Stimulated activated CD8-positive, alpha-beta memory T cell treated with anti-CD3 and anti-CD28 coated beads, Interleukin-2, amount 100 ng/mL, for 48 hours (primary cell): ENCODE measurements around the gene SELPLG.
"Not testable (repeated sequence)": the region's sequence is repeated elsewhere in the genome, so short reads cannot be mapped to it uniquely, and the experiment has no call there.

ENCODE experiments used
- DNase-seq, 2 donors: peaks; one replicate each; pipeline ENCODE4 v3.0.0-alpha.2; 2020; ENCODE audit warnings: low read depth in 2 of 2

The SELPLG gene

GRCh38 chr12:108591267-108591980 is 42.3 kb downstream of the SELPLG start:
- no peak for DNase-seq

- not testable (repeated sequence) for DNase-seq
Observed at GRCh38 chr12:108590463-108590862, 43.2 kb downstream of the SELPLG start.

DNA sequence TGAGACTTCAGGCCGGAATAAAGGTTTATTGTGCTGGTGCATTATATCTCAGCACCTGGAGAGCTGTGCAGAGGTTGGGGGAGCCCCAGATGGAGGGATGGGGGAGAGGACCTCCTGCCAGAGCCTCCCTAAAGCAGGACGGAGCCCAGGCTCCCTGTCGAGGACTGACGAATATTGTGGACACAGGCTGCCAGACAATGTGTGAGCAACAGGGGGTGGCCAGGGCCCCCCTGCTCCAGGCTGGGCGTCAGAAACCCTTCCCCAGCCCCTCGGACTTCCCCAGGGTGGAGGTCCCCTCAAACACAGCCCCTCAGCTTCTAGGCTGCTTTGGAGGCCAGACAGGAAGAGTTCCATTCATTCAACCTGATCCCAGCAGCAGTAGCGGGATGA is 43.9 kb downstream of the SELPLG start:
- DNase-seq = no peak

- DNase-seq = no peak
Observed at GRCh38 chr12:108589028-108589839, 44.5 kb downstream of the SELPLG start.

GRCh38 chr12:108587826-108588225 is 45.9 kb downstream of the SELPLG start:
- DNase-seq = no peak

- DNase-seq = no peak
Observed at GRCh38 chr12:108586306-108586705, 47.4 kb downstream of the SELPLG start.

GRCh38 chr12:108585864-108586263 is 47.8 kb downstream of the SELPLG start:
- DNase-seq = no peak

DNA sequence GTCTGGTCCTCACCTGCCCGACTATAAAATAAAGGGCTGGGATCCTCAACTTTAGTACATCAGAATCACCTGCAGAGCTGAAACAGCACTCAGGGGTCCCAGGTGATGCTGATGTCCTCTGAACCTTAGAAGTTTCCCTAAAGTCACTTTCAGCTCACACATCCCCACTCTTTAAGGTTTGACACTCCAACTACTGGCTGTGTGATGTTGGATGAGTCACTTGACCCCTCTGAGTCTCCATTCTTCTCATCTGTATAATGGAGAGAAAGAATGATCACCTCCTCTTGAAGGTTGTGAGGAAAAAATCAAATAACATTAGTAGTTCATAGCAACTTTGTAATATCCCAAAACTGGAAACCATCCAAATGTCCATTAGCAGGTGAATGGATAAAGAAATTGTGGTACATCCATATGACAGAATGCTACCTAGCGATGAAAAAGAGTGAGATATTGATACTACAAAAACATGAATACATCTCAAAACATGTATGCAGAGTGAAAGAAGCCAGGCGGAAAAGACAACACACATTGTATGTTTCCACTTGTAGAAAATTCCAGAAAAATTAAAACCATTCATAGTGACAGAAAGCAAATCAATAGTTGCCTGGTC is 49.1 kb downstream of the SELPLG start:
- DNase-seq = no peak

DNA sequence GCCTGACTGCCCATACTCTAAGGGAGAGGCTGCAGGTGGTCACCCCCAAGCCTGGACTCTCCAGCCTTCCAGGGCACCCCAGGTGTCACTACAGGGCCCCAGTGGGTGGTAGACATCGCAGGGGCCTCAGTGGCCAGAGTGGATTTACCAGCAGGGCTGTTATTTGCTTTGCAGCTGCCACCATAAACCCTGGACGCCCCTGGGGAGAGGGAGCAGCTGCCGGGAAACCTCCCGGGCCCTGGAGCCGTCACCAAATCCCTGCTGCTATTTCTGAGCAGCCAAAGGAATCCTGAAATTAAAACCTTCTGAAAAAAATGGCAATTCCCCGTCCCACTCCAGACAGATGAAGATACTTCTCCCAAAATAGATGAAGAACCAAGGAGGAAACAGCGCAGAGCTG is 49.7 kb downstream of the SELPLG start:
- no peak for DNase-seq

GRCh38 chr12:108582978-108583770 is 50.5 kb downstream of the SELPLG start:
- no peak for DNase-seq

DNA sequence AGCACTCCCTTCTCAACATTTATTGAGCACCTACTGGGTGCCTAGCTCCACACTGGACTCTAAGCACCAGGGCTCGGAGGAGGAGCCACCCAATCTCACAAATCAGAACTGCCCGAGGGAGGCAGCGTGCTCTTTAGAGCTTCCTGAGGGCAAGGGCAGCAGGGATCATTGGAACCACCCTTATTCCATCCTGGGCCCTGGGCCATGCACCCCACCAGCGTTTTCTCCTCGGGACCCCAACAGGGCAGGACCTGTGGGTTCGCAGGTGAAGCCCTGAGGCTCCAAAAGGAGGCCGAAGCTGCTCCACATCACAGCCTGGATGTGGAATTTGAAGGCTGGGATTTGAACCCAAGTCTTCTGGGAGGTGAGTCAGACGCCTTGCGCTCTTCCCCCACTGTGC is 51.2 kb downstream of the SELPLG start:
- DNase-seq = no peak

DNA sequence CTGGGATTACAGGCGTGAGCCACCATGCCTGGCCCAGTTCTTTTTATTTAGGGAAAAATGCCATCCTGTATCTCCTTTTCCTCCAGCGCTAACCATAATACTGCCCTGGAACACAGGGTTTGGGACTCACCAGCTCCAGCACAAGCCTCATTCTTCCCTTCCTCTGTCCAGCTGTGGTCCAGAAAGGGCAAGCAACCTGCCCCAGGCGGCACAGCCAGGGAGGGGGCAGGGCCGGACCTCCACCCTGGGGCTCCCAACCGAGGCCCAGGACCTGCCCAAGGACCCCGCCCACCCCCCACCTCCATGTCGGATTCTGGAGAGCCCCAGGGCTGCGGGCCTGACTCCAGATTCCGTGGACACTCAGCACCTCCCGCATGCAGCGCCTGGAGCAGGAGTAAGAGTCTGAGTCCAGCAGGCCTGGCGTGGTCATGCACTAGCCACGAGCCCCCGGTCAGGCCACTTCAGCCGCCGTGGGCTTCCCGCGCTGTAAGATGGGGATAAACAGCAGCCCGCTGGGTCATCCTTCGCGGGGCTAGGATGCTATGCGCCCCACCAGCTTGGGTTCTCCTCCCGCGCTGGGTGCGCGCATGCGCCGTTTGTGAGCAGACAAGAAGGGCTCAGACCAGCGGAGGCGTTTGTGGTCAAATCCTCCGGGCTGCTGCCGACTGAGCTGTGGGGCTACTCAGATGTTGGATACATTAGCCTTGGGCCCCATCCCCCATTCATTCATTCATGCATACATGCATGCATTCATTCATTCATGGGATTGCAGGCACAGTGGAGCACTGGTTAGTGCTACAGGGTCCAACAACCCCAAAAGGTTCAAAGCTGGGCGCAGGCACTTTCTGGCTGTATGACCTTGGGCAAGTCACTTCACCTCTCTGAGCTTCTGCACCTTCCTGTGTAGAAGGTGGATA is 52.1 kb downstream of the SELPLG start:
- DNase-seq = no peak

DNA sequence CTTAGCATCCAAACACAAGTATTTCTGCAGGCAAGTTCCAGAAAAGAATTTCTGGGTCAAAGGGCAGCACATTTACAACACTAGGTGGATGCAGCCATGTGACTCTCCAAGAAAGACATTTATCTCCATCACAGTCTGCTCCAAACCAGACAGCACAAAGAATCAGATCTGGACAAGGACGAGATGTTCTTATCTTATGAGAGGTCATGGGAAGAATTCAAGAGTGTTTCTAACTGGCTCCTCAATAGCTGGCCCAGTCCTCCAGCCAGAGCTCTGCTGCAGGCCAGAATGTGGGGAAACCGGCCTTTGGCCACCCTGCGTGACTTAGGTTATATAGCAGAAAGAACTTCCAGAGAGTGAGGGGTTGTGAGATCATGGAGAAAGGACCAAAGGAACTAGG is 53.2 kb downstream of the SELPLG start:
- DNase-seq = no peak

- DNase-seq = no peak
Observed at GRCh38 chr12:108578813-108579212, 54.9 kb downstream of the SELPLG start.

GRCh38 chr12:108578264-108578663 is 55.4 kb downstream of the SELPLG start:
- no peak for DNase-seq

DNA sequence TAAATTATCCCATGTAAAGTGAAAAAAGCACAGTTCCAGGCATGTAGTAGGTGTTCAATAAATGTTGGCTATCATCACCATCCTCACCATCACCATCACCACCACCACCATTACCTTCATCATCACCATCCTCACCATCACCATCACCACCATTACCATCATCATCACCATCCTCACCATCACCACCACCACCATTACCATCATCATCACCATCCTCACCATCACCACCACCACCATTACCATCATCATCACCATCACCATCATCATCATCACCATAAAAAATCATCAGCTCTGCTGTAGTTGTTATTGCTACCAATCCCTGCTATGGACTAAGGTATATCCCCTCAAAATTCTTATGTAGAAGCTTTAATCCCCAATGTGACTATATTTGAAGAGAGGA is 56.2 kb downstream of the SELPLG start:
- no peak for DNase-seq

GRCh38 chr12:108576660-108577234 is 56.9 kb downstream of the SELPLG start:
- no peak for DNase-seq

GRCh38 chr12:108575199-108575912 is 58.3 kb downstream of the SELPLG start:
- no peak for DNase-seq

- not testable (repeated sequence) for DNase-seq
Observed at GRCh38 chr12:108574276-108574675, 59.4 kb downstream of the SELPLG start.

GRCh38 chr12:108573317-108573716 is 60.4 kb downstream of the SELPLG start:
- no peak for DNase-seq
